ENCODE measurements around the gene MOB3B.

DNA sequence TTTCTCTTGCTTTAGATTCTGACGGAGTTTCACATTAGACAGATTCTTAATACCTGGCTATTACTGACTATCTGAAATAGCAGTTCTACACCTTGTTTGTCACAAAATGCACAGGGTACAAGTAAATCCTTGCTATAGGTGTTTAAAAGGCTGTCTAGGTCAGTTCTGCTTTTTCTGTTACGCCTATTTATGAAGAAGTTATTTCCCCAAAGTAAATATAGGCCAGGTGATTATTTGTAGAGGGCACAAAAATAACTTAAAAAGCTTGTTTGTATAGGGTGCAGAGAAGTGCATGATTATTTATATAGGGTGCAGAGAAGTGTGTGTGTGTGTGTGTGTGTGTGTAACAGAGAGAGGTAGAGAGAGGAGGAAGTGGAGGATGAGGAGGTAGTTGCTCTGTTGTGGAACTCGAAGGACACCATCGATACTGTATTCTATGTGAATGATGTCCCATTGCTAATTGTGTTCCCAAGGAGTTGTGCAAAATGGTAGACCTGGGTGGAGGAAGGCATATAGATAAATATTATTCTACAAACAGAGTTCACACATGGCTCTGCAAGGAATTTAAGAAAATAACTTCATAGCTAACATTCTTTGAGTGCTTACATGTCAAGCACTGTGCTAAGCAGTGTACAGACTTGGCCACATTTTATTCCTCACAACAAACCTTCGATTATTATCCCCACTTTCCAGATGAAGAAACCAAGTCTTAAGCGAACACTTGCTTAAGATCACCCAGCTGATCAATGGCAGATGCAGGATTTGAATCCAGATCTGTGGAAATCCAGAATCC, 136.4 kb downstream of the MOB3B start:
- TF ChIP-seq, protein P1, sequence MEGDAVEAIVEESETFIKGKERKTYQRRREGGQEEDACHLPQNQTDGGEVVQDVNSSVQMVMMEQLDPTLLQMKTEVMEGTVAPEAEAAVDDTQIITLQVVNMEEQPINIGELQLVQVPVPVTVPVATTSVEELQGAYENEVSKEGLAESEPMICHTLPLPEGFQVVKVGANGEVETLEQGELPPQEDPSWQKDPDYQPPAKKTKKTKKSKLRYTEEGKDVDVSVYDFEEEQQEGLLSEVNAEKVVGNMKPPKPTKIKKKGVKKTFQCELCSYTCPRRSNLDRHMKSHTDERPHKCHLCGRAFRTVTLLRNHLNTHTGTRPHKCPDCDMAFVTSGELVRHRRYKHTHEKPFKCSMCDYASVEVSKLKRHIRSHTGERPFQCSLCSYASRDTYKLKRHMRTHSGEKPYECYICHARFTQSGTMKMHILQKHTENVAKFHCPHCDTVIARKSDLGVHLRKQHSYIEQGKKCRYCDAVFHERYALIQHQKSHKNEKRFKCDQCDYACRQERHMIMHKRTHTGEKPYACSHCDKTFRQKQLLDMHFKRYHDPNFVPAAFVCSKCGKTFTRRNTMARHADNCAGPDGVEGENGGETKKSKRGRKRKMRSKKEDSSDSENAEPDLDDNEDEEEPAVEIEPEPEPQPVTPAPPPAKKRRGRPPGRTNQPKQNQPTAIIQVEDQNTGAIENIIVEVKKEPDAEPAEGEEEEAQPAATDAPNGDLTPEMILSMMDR (IDR thresholded peaks at IDR 0.05; ENCODE audit: low read depth, low read length, poor library complexity, severe bottlenecking) = no peak
- no peak for TF ChIP-seq EZH2phosphoT487 (IDR thresholded peaks at IDR 0.05; ENCODE audit: borderline replicate concordance, low read length)
